Left cardiac atrium (tissue), 4 donors: Measurements from ENCODE around the gene TEX261. TPM values are rescaled to one million over a fixed set of nuclear protein-coding genes. Genes with fewer than 3 reads are reported as not detected.

ENCODE experiments used
- ATAC-seq, 2 donors: fragments of 200-7000 bp; cut with Tn5 transposase; one replicate each; pipeline ENCODE4 v1.9.1; 2020; ENCODE audit warnings: mild to moderate bottlenecking in 2 of 2, moderate library complexity in 2 of 2
- DNase-seq: peaks from one replicate; pipeline ENCODE4 v3.0.0-alpha.2; 2020
- intact Hi-C, 2 donors: fragments of 100-400 bp; cut with DNase I; formaldehyde crosslinking; loops; one replicate each; pipeline versions ENCODE4 v1.14.1 to v1.15.1; 2022 to 2023
- total RNA-seq, 2 donors: library from RNA; stranded (reverse); fragmentation: NEBNext Ultra II Directional; extraction: Animal tissue kit (Norgen Biotek cat#: 25700); gene quantifications; one replicate each; pipeline ENCODE4 v1.2.1, GENCODE V29; 2021
- donor health status: DM: no; HTN: yes; CAD: no.
- donor health status: DM: no; HTN: yes; CAD: no; lungs with severe emphysema.
- donor health status: DM: yes; HTN: yes; CAD: no.
- donor health status: Dilated cardiomyopathy.

Gene TEX261
- total RNA-seq, 2 donors from 2014 or later, result 54.8 to 60.4 TPM

GRCh38 chr2:70984576-70985282 lies 9.9 kb downstream of the TEX261 start:
- ATAC-seq (peak; percentile 78 to 87), DNase-seq (peak; percentile 77)
- intact Hi-C loops, result no loop called here

GRCh38 chr2:70984228-70984575 lies 10.5 kb downstream of the TEX261 start:
- DNase-seq (no peak), ATAC-seq (no peak)
- intact Hi-C loops, result no loop called here

DNA sequence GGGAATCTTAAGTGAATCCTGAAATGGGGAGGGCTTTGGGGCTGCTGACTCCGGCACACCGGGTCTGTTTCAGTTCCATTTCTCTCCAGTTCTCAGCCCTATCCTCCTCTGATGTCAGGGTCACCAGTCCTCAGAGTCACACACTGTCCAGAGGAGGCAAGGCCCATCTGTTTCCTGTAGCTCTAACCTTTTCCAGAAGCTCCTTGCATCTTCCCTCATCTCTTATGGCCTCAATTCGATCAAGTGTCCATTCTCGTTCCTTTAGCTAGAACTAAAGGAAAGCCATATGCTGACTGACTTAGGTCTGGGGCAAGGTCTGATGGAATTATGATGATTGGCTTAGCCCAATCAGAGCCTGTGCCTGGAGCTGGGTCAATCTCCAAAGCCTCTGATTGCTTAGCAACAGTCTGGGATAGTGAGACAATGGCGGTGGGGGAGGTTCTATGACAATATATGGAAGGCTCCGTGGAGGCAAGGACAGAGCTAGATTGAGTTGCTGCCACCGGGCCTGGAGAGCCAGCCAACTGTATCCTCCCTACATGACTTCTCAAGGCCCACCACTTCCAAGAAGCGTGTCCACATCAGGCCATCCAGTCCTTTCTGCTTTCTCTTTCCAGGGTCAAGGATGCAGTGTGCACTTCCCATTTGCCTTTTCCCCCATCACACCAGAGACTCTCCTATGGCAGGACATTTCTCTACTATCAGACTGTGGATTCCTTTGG lies 11.0 kb downstream of the TEX261 start:
- ATAC-seq (no peak), DNase-seq (no peak)
- intact Hi-C loops, result no loop called here

GRCh38 chr2:70982971-70983370 lies 11.7 kb downstream of the TEX261 start:
- no peak for DNase-seq
- no peak for ATAC-seq
- intact Hi-C loops, result no loop called here

DNA sequence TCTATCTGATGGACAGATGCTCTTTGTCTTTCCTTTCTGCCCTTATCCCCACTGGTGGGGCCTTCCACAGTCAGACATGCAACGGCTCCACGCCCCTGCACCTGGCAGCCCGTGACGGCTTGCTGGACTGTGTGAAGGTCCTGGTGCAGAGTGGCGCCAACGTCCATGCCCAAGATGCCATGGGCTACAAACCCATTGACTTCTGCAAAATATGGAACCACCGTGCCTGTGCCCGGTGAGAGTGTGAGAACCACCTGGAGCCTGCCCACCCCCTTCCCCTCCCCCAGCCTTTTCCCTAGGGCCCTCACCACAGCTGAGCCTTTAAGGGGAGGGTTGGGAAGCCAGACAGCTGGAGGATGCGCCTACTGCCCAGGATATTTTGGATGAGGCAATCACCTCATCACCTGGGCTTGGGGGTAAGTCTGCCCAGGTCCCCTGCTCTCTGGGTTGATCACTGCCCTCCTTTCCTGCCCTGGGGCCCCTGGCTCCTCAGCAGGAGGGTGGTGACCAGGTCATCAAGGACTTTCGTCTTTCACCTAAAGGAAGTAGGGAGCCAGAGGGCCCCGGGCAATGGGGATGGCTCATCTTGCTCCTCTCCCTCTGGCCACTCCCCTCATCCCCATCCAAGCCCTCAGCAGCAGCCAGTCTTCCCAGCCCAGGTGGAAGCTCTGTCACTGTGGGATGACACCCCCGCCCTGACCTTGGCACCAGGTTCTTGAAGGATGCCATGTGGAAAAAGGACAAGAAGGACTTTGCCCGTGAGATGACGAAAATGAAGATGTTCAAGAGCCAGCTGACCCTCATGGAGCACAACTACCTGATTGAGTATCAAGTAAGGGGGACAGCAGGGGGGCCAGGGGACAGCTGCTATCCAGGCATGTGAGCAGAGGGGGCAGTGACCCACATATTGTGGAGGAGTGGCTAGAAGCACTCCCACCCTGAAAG lies 12.5 kb downstream of the TEX261 start:
- DNase-seq (no peak), ATAC-seq (no peak)
- intact Hi-C loops, result no loop called here

DNA sequence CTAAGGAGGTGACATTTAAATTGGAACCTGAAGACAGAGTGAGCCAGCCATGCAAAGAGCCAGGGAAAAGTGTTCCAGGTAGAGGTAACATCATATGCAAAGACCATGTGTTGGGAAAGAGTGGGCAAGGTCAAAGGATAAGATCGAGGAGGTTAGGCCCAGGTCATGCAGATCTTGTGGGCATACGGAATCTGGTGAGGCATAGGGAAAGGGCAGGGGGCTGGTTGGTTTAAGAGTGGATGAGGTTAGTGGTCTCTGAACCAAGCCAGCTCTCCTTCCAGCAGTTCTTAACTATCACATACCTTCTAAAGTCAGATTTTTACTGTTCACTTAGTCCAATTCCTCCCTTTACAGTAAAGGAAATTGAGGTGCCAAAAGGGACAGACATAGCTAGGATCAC lies 13.3 kb downstream of the TEX261 start:
- intact Hi-C loops, result no loop called here
- ATAC-seq, result no peak
- no peak for DNase-seq

DNA sequence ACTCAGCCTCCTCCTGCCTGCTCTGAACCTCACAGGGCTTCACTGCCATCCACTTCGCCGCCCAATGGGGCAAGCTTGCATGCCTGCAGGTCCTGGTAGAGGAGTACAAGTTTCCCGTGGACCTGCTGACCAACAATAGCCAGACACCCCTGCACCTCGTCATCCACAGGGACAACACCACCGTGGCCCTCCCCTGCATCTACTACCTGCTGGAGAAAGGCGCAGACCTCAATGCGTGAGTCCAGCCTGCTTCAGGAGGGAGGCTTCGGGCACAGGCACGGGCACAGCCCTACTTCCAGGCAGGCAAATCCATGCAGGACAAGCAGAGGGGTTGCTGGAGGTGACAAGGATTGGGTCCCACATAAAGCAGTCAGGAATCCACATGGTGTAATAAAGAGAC lies 15.0 kb downstream of the TEX261 start:
- ATAC-seq (no peak), DNase-seq (no peak)
- intact Hi-C loops, result no loop called here

GRCh38 chr2:70979180-70979488 lies 15.5 kb downstream of the TEX261 start:
- intact Hi-C loops, result no loop called here
- no peak for ATAC-seq
- DNase-seq, result no peak

- ATAC-seq, result peak; percentile 74 to 79
- intact Hi-C loops, result no loop called here
- DNase-seq, result peak; percentile 56
Observed at GRCh38 chr2:70978341-70979179, 16.1 kb downstream of the TEX261 start, which contains the start of gene ANKRD53. TSS of gene ANKRD53 (plus strand) at chr2:70978630. CDS start at chr2:70978646, 16 bp downstream.

GRCh38 chr2:70977605-70978205 lies 17.0 kb downstream of the TEX261 start:
- intact Hi-C loops, result no loop called here
- peak; percentile 5 to 20 for ATAC-seq
- peak; percentile 48 for DNase-seq

DNA sequence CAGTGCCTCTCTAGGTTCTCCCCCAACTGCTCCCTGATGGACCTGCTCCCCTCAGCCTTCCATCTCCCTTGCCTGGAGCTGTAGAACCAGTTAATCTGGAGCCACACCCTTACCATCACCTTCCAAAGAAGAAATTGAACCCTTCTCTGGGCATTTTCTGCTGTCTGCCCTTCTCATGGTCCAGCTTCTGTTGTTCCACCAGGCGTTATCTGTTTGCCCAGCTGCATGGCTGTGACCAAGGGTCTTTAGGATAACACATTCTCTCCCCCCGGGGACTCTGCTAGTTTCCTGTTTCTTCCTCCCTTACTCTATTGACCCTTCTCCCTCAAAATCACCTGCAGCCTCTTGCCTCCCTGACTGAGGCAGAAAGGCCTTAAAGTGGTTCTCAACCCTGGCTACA lies 19.4 kb downstream of the TEX261 start:
- intact Hi-C loops, result no loop called here
- DNase-seq (no peak), ATAC-seq (no peak)

DNA sequence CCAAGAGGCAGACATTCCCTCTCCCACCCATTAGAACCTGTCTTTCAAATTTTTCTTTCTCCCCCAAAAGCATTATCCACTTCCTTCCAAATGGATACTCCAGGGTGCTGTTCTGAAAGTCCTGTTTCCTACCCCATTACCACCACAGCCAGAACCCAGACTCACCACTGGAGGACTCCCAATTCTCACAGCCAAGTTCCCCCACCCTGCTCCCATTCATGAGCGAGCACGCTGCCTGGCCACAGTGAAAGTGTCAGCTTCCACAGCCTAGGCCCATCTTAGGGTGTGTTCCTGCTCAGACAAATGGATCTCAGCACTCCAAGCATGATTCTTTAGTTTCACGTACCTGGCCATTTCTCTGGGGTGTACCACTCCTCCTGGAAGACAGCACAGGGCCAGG lies 20.1 kb downstream of the TEX261 start:
- ATAC-seq (no peak), DNase-seq (no peak)
- intact Hi-C loops, result no loop called here

- no peak for ATAC-seq
- DNase-seq, result no peak
- intact Hi-C loops, result no loop called here
Observed at GRCh38 chr2:70967189-70967588, 27.5 kb downstream of the TEX261 start.

- ATAC-seq, result no peak
- intact Hi-C loops, result no loop called here
- DNase-seq, result no peak
Observed at GRCh38 chr2:70966681-70967080, 28.0 kb downstream of the TEX261 start.

- no peak for DNase-seq
- no peak for ATAC-seq
- intact Hi-C loops, result no loop called here
Observed at GRCh38 chr2:70965506-70965905, 29.2 kb downstream of the TEX261 start.

DNA sequence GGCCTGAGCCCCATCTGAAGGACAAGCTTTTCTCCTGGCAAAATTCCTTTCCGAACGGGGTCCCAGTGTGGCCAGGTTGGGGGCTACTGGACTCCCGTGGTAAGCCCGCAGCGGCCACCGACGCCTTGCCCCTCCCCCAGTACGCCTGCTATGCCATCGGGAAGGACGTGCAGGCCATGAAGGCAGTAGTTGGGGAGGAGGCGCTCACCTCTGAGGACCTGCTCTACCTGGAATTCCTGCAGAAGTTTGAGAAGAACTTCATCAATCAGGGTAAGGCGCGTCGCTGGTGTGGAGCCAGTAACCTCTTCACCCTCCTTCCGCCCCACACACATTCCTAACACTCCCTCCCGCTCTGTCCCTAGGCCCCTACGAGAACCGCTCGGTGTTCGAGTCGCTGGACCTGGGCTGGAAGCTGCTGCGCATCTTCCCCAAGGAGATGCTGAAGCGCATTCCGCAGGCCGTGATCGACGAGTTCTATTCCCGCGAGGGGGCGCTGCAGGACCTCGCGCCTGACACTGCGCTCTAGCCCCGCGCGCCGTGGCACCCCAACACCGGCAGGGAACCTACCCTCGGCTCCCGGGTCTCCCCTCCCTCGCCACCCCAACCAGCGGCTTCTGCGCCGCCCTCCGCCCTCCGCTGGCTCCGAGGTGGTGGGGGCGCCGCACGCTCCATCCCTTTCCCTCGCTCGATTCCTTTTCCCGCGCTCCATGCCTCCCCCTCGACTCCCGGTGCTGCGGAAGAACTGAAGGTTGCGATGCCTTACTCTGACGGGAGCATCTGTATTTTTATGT lies 29.9 kb downstream of the TEX261 start:
- ATAC-seq (peak; percentile 85), DNase-seq (peak; percentile 82)
- intact Hi-C loops, result no loop called here

- ATAC-seq (no peak), DNase-seq (no peak)
- intact Hi-C loops, result no loop called here
Observed at GRCh38 chr2:70964133-70964532, 30.5 kb downstream of the TEX261 start.
